AG10803 (cell line): ENCODE results near the gene PLBD2.

Experiments used
- DNase-seq: peaks from one replicate; pipeline ENCODE4 v3.0.0; 2010; ENCODE audit warnings: low read depth
- H3K4me3 ChIP-seq: 2 replicates; pipeline ENCODE4 v1.5.1; 2011; ENCODE audit warnings: mild to moderate bottlenecking, low read length, control low read depth
- TF ChIP-seq, protein P1 (sequence below): conservative IDR thresholded peaks from 2 replicates; pipeline ENCODE4 v1.5.1; 2011; ENCODE audit warnings: mild to moderate bottlenecking, low read length, control low read depth, inconsistent platforms

The PLBD2 gene

DNA sequence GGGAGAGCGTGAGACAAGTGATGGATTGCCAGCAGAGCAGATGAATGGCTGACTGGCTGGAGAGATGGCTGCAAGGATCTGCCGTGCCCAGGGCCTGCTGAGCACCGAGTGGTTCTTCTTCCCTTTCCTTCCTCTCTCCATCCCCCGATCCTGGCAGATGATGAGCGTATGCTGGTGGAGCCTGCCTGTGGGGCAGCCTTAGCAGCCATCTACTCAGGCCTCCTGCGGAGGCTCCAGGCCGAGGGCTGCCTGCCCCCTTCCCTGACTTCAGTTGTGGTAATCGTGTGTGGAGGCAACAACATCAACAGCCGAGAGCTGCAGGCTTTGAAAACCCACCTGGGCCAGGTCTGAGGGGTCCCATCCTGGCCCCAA, 79.3 kb downstream of the PLBD2 start:
- DNase-seq: no peak
- H3K4me3 ChIP-seq: no peak overlapping the region
- TF ChIP-seq, protein P1, sequence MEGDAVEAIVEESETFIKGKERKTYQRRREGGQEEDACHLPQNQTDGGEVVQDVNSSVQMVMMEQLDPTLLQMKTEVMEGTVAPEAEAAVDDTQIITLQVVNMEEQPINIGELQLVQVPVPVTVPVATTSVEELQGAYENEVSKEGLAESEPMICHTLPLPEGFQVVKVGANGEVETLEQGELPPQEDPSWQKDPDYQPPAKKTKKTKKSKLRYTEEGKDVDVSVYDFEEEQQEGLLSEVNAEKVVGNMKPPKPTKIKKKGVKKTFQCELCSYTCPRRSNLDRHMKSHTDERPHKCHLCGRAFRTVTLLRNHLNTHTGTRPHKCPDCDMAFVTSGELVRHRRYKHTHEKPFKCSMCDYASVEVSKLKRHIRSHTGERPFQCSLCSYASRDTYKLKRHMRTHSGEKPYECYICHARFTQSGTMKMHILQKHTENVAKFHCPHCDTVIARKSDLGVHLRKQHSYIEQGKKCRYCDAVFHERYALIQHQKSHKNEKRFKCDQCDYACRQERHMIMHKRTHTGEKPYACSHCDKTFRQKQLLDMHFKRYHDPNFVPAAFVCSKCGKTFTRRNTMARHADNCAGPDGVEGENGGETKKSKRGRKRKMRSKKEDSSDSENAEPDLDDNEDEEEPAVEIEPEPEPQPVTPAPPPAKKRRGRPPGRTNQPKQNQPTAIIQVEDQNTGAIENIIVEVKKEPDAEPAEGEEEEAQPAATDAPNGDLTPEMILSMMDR: no peak

DNA sequence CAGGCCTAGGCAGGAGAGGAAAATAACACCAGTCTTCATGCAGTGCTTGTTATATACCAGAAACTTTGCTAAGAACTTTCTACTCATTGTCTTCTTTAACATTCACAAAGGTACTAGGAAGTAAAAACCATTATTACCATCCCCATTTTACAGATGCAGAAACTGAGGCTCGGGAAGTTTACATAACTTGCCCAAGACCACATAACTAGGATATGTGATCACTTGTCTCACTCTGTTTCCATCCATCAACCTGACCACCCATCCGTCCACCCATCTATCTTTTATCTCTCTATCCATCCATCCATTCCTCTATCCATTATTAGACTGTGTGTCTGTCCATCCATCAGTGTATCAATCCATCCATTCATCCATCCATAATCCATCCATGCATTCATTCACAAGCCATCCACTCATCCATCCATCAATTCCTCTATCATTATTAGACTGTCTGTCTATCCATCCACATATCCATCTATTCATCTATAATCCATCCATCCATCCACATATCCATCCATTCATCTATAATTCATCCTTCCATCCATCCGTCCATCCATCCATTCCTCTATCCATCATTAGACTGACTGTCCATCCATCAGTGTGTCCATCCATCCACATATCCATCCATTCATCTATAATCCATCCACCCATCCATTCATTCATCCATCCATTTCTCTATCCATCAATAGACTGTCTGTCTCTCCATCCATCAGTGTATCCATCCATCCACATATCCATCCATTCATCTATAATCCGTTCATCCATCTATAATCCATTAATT, 80.3 kb downstream of the PLBD2 start:
- TF ChIP-seq, protein P1: no peak
- H3K4me3 ChIP-seq: no peak overlapping the region

DNA sequence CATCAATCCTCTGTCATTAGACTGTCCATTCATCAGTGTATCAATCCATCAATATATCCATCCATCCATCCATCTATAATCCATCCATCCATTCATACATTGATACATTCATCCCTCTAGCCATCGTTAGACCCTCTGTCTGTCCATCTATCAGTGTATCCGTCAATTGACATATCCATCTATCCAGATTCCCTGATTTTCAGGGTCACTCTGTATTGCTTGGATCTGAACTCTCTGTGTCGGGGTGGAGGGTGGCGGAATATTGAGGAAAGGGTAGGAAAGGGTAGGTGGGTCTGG, 80.9 kb downstream of the PLBD2 start:
- H3K4me3 ChIP-seq: no peak overlapping the region
- TF ChIP-seq, protein P1: no peak
- no peak for DNase-seq

More for the DNA sequence above, 80.3 kb downstream of the PLBD2 start:
- DNase-seq: no peak

DNA sequence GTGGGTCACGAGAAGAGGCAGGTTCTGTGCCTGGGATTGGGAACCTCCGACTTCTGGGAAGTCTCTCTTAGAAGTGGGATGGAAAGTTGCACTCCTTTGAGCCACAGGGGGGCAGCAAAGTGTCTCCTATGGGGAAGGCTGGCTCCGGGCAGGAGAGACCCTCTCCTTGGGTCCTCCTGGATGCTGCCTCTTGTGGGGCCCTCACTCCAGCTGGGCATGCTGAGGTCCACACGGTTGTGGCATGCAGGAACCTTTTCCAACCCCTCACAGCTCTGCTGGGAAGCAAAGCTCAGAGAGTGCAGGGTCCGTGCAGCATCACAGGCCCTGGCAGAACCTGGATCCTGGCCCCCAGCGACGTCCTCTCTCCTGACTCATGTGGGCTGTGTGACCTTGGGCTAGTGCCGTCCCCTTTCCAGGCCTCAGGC, 81.2 kb downstream of the PLBD2 start:
- DNase-seq: peak; percentile 21
- no peak overlapping the region for H3K4me3 ChIP-seq
- TF ChIP-seq, protein P1: peak; percentile 66

DNA sequence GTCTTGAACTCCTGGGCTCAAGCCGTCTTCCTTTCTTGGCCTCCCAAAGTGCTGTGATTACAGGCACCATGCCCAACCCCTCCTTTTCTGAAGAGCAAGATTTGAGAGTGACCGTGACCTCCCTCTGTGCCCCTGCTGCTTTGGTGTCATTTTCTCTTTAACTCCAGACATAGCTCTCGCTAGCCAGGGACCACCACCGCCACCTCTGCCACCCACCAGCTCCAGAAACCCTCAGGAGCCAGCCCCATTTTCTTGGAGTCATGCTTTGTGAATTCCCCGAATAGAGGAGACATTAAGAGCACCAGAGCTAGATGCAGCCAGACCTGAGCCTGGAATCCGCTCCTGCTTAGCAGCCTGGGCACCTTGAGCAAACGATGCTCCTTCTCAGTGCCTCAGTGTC, 81.9 kb downstream of the PLBD2 start:
- TF ChIP-seq, protein P1: no peak
- DNase-seq: no peak
- H3K4me3 ChIP-seq: no peak overlapping the region
